Sigmoid colon (tissue), 7 donors: ENCODE results near the gene MRPL48. TPM values are rescaled to one million over a fixed set of nuclear protein-coding genes. Genes with fewer than 3 reads are reported as not detected.
A peak's percentile ranks its signal among the peaks of the same experiment; 100 is the strongest.

Source experiments
- DNase-seq: peaks from one replicate; pipeline ENCODE4 v3.0.0-alpha.2; 2019
- H3K27ac ChIP-seq, 4 donors: fragments of 200-600 bp; sonication (generic); one replicate each; pipeline ENCODE4 v1.5.1; 2016 to 2019; ENCODE audit warnings: mild to moderate bottlenecking in 1 of 4
- H3K27me3 ChIP-seq, 3 donors: fragments of 200-600 bp; sonication (generic); one replicate each; pipeline ENCODE4 v1.5.1; 2019; ENCODE audit warnings: mild to moderate bottlenecking in 1 of 3
- H3K36me3 ChIP-seq, 4 donors: fragments of 200-600 bp; sonication (generic); one replicate each; pipeline ENCODE4 v1.5.1; 2016 to 2019
- H3K4me1 ChIP-seq, 4 donors: fragments of 200-600 bp; sonication (generic); one replicate each; pipeline ENCODE4 v1.5.1; 2017 to 2019
- H3K4me3 ChIP-seq, 4 donors: fragments of 200-600 bp; sonication (generic); one replicate each; pipeline ENCODE4 v1.5.1; 2017 to 2019; ENCODE audit warnings: mild to moderate bottlenecking in 2 of 4, moderate library complexity in 1 of 4
- H3K9me3 ChIP-seq, 4 donors: fragments of 200-600 bp in 3 of 4; sonication (generic) in 3 of 4; one replicate each; pipeline versions ENCODE4 v1.5.1 to v1.6.1; 2013 to 2019
- CTCF ChIP-seq, 4 experiments: fragments of 450-650 bp in 3 of 4; fragments of 200-600 bp in 1 of 4; IDR thresholded peaks; one replicate each; pipeline ENCODE4 v1.5.1; 2016 to 2019; ENCODE audit warnings: antibody characterized with exemption in 4 of 4, mild to moderate bottlenecking in 3 of 4, moderate library complexity in 2 of 4
- EP300 ChIP-seq, 4 donors: sonication (generic); formaldehyde crosslinking; IDR thresholded peaks; one replicate each; pipeline ENCODE4 v1.6.1; 2017; ENCODE audit warnings: antibody characterized with exemption in 4 of 4
- POLR2A ChIP-seq, 2 donors: fragments of 450-650 bp; IDR thresholded peaks; one replicate each; pipeline ENCODE4 v1.6.1; 2016; ENCODE audit warnings: antibody characterized with exemption in 2 of 2, mild to moderate bottlenecking in 2 of 2, moderate library complexity in 2 of 2
- POLR2AphosphoS5 ChIP-seq, 4 donors: sonication (generic); formaldehyde crosslinking; IDR thresholded peaks; one replicate each; pipeline ENCODE4 v1.6.1; 2017; ENCODE audit warnings: antibody characterized with exemption in 4 of 4
- WGBS, 2 donors: extraction: QIAGEN DNeasy Blood & Tissue Kit; methylation state at CpG; one replicate each; pipeline ENCODE4 v1.1.7; 2013; 5-methylcytosine and 5-hydroxymethylcytosine counted together
- intact Hi-C: fragments of 100-400 bp; cut with DNase I; formaldehyde crosslinking; loops from one replicate; pipeline ENCODE4 v1.15.1; 2023
- polyA plus RNA-seq, 3 donors: library from polyadenylated mRNA; stranded (reverse); fragments of 200-250 nt; gene quantifications; one replicate each; pipeline ENCODE4 v1.2.3, GENCODE V29; 2013
- total RNA-seq, 4 donors: library from RNA; depleted of rRNA; stranded (reverse); fragments of >200 nt; gene quantifications; one replicate each; pipeline ENCODE4 v1.1.0, GENCODE V29; 2016
- donor health status: healthy with polysubstance abuse.
- donor health status: Bipolar disorder and iron deficiency.
- donor health status: healthy.

Gene MRPL48
- total and polyA plus RNA-seq, 7 donors, result 7.7 to 82.3 (median 31.3) TPM

GRCh38 chr11:73866095-73866579 lies 78.5 kb downstream of the MRPL48 start:
- WGBS, 2 donors, result 87% methylated on average over 5 of the region's 5 CpGs
- no peak for TF ChIP-seq CTCF (IDR thresholded peaks at IDR 0.05)
- no peak for TF ChIP-seq POLR2A (IDR thresholded peaks at IDR 0.05)
- TF ChIP-seq POLR2AphosphoS5 (IDR thresholded peaks at IDR 0.05), result no peak
- TF ChIP-seq EP300 (IDR thresholded peaks at IDR 0.05), result no peak
- Histone ChIP-seq H3K36me3 (peaks cover 0 to 37% (median 0%) of the 10 kb centered on the region in 4 donors), H3K4me1 (peaks cover 0 to 12% (median 8%) of the 10 kb centered on the region in 4 donors), H3K9me3 (no peaks in the 10 kb centered on the region), H3K4me3 (no peak overlapping the region), H3K27ac (peak overlapping the region; percentile 52 to 67 (median 62)), H3K27me3 (no peaks in the 10 kb centered on the region)
- no peak for DNase-seq
- intact Hi-C loops, result no loop called here

- intact Hi-C loops, result no loop called here
- peaks cover 0 to 34% (median 0%) of the 10 kb centered on the region in 4 donors for H3K36me3 ChIP-seq
- DNase-seq, result peak; percentile 89
- no peaks in the 10 kb centered on the region for H3K27me3 ChIP-seq
- H3K4me3 ChIP-seq, result no peak overlapping the region
- H3K27ac ChIP-seq, result peak overlapping the region; percentile 52 to 67 (median 62)
- peaks cover 0 to 12% (median 8%) of the 10 kb centered on the region in 4 donors for H3K4me1 ChIP-seq
- 63 to 66% methylated on average over 2 of the region's 2 CpGs for WGBS, 2 donors
- H3K9me3 ChIP-seq, result no peaks in the 10 kb centered on the region
- TF ChIP-seq POLR2AphosphoS5 (IDR thresholded peaks at IDR 0.05) (peak; percentile 53 to 91 (median 79)), EP300 (IDR thresholded peaks at IDR 0.05) (no peak)
Measured at GRCh38 chr11:73866586-73866996, 78.9 kb downstream of the MRPL48 start.

- intact Hi-C loops, result no loop called here
- Histone ChIP-seq H3K36me3 (peaks cover 5 to 45% (median 13%) of the 10 kb centered on the region in 4 donors), H3K4me1 (peaks cover 0 to 12% (median 8%) of the 10 kb centered on the region in 4 donors), H3K27ac (no peak overlapping the region), H3K27me3 (no peaks in the 10 kb centered on the region), H3K9me3 (no peaks in the 10 kb centered on the region), H3K4me3 (no peak overlapping the region)
- TF ChIP-seq POLR2A (IDR thresholded peaks at IDR 0.05) (no peak), EP300 (IDR thresholded peaks at IDR 0.05) (no peak), CTCF (IDR thresholded peaks at IDR 0.05) (no peak), POLR2AphosphoS5 (IDR thresholded peaks at IDR 0.05) (no peak)
- no peak for DNase-seq
- 24 to 70% methylated on average over 1 of the region's 1 CpG for WGBS, 2 donors
Measured at GRCh38 chr11:73869332-73869949, 81.8 kb downstream of the MRPL48 start.

GRCh38 chr11:73870261-73870660 lies 82.6 kb downstream of the MRPL48 start:
- 84 to 93% methylated on average over 3 of the region's 3 CpGs for WGBS, 2 donors
- no peak for DNase-seq
- Histone ChIP-seq H3K36me3 (peaks cover 5 to 37% (median 13%) of the 10 kb centered on the region in 4 donors), H3K9me3 (no peaks in the 10 kb centered on the region), H3K4me1 (peaks cover 0 to 14% (median 12%) of the 10 kb centered on the region in 4 donors), H3K27me3 (no peaks in the 10 kb centered on the region), H3K4me3 (no peak overlapping the region), H3K27ac (no peak overlapping the region)
- intact Hi-C loops, result no loop called here
- no peak for TF ChIP-seq POLR2AphosphoS5 (IDR thresholded peaks at IDR 0.05)
- TF ChIP-seq POLR2A (IDR thresholded peaks at IDR 0.05), result no peak
- no peak for TF ChIP-seq CTCF (IDR thresholded peaks at IDR 0.05)

- no peak for TF ChIP-seq CTCF (IDR thresholded peaks at IDR 0.05)
- TF ChIP-seq POLR2A (IDR thresholded peaks at IDR 0.05), result no peak
- TF ChIP-seq EP300 (IDR thresholded peaks at IDR 0.05), result no peak
- TF ChIP-seq POLR2AphosphoS5 (IDR thresholded peaks at IDR 0.05), result no peak
- H3K4me1 ChIP-seq, result peaks cover 0 to 23% (median 19%) of the 10 kb centered on the region in 4 donors
- no peaks in the 10 kb centered on the region for H3K9me3 ChIP-seq
- 96 to 97% methylated on average over 9 of the region's 9 CpGs for WGBS, 2 donors
- H3K4me3 ChIP-seq, result no peak overlapping the region
- no peak for DNase-seq
- intact Hi-C loops, result no loop called here
- H3K27ac ChIP-seq, result no peak overlapping the region
- H3K36me3 ChIP-seq, result peaks cover 5 to 35% (median 13%) of the 10 kb centered on the region in 4 donors
- H3K27me3 ChIP-seq, result no peaks in the 10 kb centered on the region
Measured at GRCh38 chr11:73872749-73873357, 85.2 kb downstream of the MRPL48 start.
